HG03565 (cell line): ENCODE results near the gene NOL9.
"Not testable (repeated sequence)": the region's sequence is repeated elsewhere in the genome, so short reads cannot be mapped to it uniquely, and the experiment has no call there.

ENCODE experiments used
- ATAC-seq: cut with Tn5 transposase; IDR thresholded peaks from one replicate; pipeline ENCODE4 v1.9.1; 2021; ENCODE audit warnings: mild to moderate bottlenecking, moderate library complexity; ENCODE audit not compliant: unreplicated experiment

NOL9 gene

DNA sequence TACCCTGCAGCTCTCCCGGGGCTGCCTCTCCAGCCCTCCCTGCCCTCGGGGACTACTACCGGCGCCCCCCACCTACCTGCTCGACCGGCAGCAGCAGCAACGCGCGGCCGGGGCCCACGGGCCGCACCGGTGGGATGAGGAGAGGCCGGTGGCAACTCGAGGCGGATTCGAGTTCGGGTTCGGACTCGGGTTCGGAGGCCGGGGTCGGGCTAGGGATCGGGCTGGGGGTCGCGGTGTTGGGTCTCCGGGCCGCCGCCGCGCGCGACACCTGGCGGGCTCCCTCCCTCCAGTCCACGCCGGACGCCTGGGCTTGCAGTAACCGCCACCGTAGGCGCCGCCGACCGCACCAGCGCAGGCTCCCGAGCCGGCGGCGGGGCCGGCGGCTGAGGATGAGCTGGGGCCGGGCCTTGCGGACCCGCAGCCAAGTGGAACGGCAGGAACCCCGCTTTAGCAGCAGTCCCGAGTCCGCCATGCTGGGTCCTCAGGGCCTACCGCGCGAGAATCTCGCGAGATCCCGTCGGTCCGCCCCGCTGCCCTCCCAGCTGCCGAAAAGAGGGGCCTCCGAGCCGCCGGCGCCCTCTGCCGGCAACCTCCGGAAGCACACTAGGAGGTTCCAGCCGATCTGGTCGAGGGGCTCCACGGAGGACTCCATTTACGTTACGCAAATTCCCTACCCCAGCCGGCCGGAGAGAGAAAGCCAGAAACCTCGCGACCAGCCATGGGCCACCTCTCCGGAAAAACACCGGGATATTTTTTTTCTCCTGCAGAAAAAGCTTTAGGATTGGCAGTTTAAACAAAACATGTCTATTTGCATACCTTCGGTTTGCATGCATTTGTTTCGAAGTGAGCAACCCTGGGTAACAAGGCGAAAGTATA lies at the start of gene NOL9:
NOL9 (minus strand) TSS at position 483 of the 876 bp plus-strand sequence; CDS start at position 472, 11 bp downstream.
- peak; percentile 91 for ATAC-seq

DNA sequence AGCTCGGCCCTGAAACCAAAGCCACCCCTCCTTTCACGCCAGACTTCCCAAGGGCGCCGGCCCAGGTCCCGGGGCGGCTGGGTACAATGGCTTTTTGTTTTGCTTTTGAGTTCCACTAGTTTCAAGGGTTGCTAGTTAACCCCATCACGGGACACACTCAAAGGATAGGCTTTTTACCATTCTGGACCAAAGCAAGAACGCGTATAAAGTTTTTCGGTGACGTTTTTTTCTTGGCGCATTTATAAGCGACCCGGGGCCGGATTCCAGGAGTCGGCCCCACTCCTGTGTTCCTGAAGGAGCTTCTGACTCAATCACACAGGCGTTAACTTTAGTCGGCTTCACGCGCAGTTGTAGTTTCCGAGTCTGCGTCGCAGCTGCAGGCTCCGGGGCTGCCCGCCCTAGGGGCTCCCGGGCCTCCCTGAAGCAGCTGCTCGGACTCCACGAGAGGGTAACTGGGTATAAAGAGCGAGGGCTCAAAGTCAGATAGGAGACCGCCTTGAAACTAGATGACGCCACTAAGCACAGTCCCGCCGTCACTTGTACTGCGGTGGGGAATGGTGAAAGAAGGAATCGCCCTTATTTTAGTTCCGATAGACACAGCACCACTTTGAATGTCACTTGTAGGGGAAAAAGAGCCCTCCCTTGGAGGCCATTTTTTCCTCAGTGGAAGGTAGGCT lies 49.1 kb upstream of the NOL9 start:
- ATAC-seq = peak; percentile 20

DNA sequence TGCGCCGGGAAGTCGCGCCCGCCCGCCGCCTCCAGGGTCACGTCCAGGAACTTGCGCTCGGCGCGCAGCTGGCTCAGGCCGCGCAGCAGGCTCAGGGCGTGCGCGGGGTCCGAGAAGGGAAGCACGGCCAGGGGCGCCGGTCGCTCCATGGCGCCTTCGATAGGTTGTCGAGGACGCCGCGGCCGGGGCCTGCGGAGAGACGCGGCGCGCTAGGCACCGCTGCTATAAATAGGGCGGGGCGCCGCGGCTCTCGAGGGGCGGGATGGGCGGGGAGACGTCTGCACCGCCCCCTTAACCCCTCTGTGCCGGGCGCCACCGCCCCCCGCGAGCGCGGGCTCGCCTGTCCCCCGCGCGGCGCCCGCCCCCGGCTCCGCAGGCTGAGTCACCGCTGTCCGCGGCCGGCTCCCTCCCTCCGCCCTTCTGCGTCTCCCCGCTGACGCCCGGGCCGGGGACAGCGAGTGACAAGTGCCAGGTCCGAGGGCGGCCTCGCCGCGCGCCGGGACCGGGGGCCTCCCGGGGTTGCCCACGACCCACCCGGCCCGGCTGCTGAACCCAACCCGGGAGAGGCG lies 48.4 kb upstream of the NOL9 start, which contains the start of gene KLHL21:
KLHL21 (minus strand) TSS at position 201 of the 569 bp plus-strand sequence; CDS start at position 149, 52 bp downstream.
- ATAC-seq = peak; percentile 38

DNA sequence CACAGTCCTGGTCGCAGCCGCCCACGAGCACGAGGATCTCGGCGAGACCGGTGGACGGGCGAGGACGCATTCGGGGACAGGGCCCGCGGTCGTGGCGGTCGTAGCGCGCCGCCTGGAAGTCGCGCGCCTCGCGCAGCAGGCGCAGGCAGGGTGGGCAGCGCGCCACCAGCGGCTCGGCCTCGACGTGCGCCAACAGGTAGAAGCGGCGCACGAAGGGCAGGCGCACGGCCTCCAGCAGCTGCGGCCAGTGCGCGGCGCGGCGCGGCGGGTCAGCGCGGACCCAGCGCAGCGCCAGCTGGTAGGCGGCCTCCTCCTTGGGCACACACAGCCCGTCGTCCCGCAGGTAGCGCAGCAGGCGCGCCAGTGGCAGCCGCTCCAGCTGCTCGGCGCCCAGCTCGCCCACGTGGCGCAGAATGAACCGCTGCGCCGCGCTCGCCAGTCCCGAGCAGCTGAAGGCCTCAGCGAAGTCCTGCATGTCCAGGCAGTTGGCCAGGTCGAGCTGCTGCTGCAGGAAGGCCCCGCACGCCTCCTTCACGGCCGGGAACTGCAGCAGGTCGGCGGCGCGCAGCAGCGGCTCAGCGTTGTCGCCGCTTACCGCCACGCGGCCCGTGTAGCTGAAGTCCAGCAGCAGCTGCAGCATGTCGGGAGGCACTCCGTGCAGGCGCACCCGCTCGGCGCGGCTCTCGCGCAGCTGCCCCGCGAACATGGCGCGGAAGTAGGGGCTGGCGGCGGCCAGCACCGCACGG lies 47.8 kb upstream of the NOL9 start:
- peak; percentile 4 for ATAC-seq

DNA sequence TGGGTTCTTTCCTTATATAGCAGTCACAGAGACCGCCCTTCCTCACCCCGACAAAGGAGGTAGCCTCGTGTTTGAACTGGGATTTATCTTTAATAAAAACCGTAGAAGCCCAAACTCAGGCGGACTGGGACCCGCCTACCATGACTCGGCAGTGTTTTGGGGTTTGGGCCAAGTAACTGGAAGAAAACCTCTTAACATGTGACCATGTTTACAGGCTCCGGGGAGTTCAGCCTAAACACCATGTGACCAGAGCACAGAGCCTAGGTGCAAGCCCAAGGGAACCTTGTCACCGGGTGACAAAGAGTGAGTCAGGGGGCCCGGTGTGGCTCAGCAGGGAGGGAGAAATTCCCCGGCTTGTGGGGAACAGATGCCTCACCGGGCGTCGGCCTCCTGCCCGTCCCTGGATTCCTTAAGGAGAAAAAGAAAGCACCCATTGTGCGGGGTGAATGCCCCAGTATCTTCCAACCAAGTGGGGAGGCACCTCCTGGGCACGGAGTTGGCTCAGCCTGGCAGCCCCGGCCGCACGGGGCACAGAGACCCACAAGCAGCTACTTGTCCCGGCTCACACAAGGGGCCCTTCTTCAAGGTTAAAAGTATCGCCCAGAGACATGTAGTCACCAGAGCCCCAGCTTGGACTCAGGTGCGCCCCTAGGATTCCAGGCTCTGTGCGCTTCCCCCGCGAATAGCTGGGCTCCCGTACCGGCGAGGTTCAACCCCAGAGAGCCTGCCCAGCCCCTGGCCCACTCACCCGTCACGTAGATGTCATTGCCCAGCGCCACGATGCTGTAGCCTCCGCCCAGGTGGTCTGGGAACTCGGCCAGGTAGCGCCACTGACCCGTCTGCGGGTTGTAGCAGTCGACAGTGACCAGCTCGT lies 47.0 kb upstream of the NOL9 start:
- peak; percentile 30 for ATAC-seq

DNA sequence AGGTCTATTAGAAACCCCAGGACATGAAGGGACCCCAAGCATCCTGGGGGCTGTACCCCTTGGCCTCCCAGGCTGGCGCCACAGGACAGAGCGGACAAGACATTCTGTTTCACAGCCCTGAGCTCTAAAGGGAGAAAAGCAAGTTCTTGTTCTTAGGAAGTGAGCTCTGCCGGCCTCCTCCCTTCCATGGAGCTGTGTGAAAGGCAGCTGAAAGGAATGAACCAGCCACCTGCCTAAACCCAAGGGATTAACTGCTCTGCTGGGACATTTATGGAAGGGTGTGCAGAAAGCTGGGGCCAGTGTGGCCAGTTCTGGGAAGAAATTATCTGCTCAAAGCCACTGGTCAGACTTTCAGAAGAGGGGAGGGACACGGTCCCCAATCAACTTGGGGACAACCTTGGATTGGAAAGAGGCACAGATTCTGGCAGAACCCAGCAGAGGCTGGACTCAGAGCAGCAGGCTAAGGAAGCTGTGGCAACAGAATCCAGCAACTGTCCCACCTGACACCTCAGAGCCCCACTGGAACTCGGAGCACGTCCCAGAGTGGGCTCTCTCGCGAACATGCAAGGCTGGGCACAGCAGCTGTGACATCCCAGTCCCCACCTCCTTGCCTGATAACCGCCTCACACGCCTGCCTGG lies 46.2 kb upstream of the NOL9 start:
- no peak for ATAC-seq

DNA sequence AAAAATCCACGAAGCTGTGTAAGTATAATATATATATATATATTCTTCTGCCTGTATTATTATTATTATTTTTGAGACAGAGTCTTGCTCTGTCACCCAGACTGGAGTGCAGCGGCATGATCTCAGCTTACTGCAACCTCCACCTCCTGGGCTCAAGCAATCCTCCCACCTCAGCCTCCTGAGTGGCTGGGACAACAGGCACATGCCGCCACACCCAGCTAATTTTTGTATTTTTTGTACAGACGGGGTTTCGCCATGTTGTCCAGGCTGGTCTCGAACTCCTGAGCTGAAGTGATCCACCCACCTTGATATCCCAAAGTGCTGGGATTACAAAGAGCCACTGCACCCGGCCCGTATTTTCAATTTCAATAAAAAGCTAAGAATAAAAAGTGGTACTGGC lies 45.7 kb upstream of the NOL9 start:
- ATAC-seq = not testable (repeated sequence)

DNA sequence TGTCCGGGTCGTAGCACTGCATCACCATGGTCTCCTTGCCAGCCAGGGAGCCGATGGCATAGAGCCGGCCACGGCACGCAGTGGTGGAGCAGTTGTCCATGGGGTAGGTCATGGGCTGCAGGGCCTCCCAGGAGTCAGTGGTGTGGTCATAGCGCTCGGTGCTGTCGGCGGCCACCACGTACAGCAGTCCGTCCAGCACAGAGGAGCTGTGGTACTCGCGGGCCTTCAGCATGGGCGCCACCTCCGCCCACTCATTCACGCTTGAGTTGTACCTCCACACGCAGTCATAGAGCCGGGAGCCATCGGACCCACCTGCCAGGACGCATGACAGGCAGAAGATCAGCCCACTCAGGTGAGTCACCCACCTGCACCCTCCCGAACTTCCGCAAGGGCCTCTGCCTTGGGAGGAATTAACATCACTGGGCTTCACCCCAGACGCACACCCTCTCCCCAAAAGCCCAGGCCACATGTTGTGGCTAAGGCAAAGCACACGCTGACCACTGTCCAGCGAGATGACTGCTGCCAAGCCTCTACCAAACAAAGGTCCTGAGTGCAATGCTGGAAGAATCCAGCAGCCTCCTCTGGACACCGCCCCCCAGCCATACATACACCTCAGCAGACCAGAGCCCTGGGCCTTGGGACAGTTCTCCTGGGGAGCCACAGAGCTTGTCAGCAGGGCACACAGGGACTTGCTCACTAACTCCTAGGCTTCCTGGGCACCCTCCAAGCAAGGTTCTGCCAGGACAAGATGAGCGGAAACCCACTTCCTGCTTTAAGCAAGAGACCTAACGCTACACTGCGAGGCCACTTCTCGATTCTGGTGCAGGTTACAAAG lies 45.0 kb upstream of the NOL9 start:
- no peak for ATAC-seq

DNA sequence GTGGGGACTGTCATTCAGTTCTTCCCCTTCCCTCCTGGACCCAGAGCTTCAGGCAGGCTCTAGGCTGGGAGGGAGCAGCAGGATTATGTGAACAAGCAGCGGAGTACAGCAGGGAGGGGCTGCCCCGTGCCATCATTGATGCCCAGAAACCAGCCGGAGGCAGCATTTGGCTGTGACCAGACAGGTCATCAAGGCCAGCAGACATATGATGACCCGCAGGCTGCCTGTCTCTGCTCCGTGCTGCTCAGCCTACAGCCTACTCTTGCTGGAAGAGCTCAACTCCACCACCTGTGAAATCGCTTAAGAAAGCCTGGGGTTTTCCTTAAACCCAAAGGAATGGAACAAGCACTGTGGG lies 43.4 kb upstream of the NOL9 start:
- no peak for ATAC-seq

DNA sequence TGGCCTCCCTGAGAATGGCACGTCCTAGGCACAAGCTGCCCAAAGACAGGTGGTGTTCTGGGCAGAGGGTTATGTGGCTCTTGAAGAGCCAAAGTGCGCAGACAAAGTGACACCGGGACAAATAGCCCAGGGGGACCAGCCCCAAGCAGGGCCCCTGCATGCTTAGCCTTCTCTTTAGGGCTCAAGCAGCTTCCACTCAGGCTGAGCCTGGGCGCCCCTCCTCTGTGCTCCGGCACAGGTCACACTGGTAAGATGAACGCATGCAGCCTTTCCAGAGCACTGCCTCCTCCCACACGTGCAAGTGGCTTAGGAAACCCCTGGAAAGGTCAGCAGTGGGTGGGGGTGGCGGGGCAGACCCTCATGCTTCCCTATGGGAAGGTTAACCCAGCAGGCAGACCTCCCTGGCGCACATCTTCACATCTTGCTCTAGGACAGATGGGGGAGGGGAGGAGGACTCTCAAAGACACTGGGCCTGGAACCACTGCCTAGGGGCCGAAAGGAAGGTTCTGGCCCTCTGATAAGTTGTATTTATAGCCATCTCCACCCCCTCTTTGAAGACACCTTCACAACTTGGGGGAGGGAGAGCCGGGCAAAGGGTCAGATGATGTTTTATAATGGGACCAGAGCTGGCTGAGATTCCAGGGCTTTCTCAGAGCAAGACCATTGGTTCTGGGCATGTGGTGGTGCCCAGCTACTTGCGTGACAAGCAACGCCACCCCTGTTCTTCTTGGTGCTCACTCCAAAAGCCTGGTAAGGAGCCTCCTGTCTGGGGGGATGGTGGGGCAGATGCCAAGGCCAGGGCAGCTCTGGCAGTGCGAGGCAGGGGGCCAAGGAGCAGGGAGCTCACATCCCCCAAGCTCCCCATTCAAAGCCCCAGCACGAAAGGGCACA lies 42.8 kb upstream of the NOL9 start:
- no peak for ATAC-seq

DNA sequence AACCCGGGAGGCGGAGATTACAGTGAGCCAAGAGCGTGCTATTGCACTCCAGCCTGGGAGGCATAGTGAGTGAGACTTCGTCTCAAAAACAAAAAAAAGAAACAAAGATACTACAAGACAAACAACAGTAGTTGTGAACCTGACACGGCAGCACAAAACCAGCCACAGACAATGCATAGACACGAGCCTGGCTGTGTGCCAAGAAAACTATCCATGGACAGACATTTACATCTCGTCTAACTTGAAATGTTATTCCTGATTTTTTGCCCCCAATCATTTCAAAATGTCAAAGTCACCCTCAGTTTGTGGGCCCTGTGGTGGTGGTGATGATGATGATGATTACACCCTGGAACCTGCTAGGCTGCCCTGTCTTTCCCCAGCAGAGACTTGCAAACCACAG lies 42.0 kb upstream of the NOL9 start:
- no peak for ATAC-seq

DNA sequence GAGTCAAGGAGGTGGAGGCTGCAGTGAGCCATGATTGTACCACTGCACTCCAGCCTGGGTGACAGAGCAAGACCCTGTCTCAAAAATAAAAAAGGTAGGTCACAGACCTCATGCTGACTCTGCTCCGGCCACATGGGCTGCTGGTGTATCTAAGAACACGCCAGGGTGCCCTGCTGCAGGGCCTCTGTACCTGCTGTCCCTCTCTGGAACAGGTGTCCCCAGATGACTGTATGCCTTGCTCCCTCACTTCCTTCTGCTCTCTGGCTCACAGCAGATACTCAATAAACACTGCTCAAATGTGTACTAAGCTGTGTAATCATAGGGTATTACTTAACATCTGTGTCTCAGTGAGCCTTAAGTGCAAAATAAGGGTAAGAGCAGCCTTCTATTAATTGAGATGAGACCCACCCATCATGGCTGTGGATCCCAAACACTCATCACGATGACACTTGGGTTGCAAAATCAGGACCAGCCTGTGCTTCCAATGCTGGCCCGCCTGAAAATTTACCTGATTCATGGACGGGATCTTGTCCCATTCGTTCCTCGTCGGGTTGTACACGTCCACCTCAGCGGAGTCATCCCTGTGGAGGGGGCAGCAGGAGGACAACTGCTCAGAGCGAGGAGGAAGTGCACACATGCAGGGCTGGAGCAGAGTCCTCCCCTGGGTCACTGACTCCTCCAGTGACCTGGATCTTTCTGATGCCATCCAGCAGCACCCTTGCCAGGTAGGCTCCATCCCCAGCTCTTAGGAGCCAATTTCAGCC lies 40.8 kb upstream of the NOL9 start:
- ATAC-seq = no peak

DNA sequence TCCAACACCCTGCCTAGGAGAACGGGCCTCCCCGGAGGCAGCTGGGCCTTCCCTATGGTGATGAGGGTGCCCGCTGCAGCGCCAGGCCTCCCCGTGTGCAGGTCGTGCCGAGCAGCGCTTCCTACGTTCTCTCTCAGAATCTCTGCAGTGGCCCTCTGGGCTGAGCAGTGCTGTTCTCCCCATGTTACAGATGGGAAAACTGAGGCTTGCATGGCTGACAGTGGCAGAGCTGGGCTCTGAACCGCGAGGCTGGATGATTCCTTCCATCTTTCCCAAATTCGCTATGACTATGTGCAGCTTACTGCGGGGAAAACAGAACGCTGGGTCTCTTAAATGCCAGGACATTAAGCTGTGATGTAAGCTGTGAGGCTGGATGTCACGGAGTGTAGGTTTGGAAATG lies 39.5 kb upstream of the NOL9 start:
- ATAC-seq = no peak

DNA sequence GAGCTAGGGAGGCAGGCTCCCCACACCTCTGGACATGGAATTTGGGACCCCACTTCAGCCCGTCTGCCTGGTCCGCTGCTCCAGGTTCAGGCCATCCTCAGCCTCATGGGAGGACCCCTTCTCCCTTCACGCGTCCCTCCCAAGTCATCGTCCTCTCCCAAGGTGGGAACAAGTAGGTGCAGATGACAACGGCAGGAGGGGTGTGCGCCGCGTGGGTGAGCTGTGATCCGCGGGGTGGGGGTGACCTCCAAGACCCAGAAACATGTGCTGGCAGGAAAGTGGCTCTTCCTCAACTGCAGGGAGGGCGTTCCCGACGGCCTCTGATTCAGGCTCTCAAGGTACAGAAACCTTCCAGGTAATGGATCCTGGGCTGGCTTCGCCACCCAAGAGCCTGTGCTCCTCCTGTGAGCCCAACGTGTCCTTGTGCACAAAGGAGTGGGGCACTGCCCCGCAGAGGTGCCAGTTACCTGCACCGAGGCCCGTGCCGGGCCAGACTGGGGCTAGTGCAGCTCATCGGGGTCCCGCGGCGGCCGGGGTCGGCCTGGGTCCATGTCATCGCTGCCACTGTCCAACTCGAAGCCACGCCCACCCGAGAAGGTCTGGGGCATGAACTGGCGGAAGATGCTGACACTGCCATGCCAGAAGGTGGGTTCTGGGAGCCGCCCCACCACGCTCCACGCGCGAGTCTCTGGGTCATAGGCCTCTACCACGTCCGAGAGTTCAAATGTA lies 38.7 kb upstream of the NOL9 start:
- no peak for ATAC-seq

DNA sequence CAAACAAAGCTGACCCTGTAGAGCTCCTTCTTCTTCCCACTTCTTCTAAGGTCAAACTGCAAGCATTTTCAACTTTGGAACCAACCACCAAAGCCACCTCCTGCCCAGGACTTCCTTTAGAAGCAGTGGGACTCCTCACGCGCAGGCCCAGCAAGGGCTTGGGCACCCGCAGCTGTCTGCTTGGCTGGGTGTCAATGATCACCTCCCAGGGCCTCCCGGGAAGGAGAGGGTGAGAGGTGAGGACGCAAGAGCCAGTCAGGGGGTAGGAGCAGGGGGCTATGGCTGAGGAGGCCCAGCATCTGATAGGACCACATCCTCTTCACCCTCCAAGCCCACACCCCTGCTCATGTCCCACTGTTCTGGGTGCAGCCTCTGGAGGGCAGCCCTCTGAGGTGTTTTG lies 38.1 kb upstream of the NOL9 start:
- no peak for ATAC-seq

DNA sequence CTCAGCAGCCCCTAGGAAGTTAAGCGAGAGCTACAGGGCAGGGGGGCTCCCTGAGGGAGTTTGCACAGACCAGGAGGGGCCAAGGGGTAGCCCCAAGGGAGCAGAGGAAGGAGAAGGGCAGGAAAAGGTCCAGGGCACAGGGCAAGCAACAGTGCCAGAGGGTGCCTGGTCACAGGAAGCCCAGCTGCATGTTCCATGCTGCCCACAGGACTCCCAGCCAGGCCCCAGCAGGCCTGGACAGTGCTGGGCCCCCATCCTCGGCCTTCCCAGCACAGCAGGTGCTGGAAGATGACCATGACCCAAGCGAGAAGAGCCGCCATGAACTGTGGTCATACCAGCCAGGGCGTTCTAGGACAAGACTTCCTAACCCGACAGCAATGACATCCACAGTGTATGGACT lies 37.3 kb upstream of the NOL9 start:
- ATAC-seq = no peak
